Left lung (tissue), 10 donors: Measurements from ENCODE around the gene ASTL. TPM values are rescaled to one million over a fixed set of nuclear protein-coding genes. Genes with fewer than 3 reads are reported as not detected.
A peak's percentile ranks its signal among the peaks of the same experiment; 100 is the strongest.

ENCODE experiments used
- ATAC-seq: fragments of 200-7000 bp; cut with Tn5 transposase; one replicate; pipeline ENCODE4 v1.9.1; 2020; ENCODE audit warnings: moderate library complexity
- DNase-seq, 4 donors: peaks; one replicate each; pipeline ENCODE4 v3.0.0-alpha.2; 2013 to 2020
- H3K27ac ChIP-seq, 2 donors: fragments of 200-600 bp; sonication (generic) in 1 of 2; one replicate each; pipeline versions ENCODE4 v1.5.0 to v1.8.0; 2020 to 2021
- H3K27me3 ChIP-seq, 2 donors: fragments of 200-600 bp; sonication (generic) in 1 of 2; one replicate each; pipeline versions ENCODE4 v1.5.0 to v1.8.0; 2020 to 2021
- H3K36me3 ChIP-seq, 2 donors: fragments of 200-600 bp; sonication (generic) in 1 of 2; one replicate each; pipeline versions ENCODE4 v1.5.0 to v1.8.0; 2020 to 2021
- H3K4me1 ChIP-seq, 2 donors: fragments of 200-600 bp; one replicate each; pipeline ENCODE4 v1.8.0; 2021
- H3K4me3 ChIP-seq, 2 donors: fragments of 200-600 bp; sonication (generic) in 1 of 2; one replicate each; pipeline versions ENCODE4 v1.5.0 to v1.8.0; 2020 to 2021; ENCODE audit warnings: mild to moderate bottlenecking in 1 of 2
- H3K9me3 ChIP-seq, 2 donors: fragments of 200-600 bp; sonication (generic) in 1 of 2; one replicate each; pipeline versions ENCODE4 v1.5.0 to v1.8.0; 2020 to 2021
- intact Hi-C, 2 donors: fragments of 100-400 bp; cut with DNase I; formaldehyde crosslinking; loops; one replicate each; pipeline versions ENCODE4 v1.11.2 to v1.14.2; 2022
- polyA plus RNA-seq, 6 donors: library from polyadenylated mRNA; unstranded; fragments of 120-200 nt; gene quantifications; one replicate each; pipeline ENCODE4 v1.2.1, GENCODE V29; 2013; ENCODE audit not compliant: insufficient read length in 6 of 6
- total RNA-seq, 2 donors: library from RNA; stranded (reverse); fragmentation: NEBNext Ultra II Directional; extraction: Animal tissue kit (Norgen Biotek cat#: 25700); gene quantifications; one replicate each; pipeline ENCODE4 v1.2.1, GENCODE V29; 2021
- TF ChIP-seq, protein P1 (sequence below), 2 donors: fragments of 200-600 bp; sonication (generic) in 1 of 2; IDR thresholded peaks; one replicate each; pipeline versions ENCODE4 v1.5.0 to v1.8.0; 2021; ENCODE audit warnings: antibody characterized with exemption in 2 of 2
- donor health status: DM: no; HTN: yes; CAD: no.
- donor health status: DM: no; HTN: no; CAD: no.

ASTL gene
- total and polyA plus RNA-seq, 8 donors = 0.11 to 0.30 (median 0.21) TPM; not detected in 3

DNA sequence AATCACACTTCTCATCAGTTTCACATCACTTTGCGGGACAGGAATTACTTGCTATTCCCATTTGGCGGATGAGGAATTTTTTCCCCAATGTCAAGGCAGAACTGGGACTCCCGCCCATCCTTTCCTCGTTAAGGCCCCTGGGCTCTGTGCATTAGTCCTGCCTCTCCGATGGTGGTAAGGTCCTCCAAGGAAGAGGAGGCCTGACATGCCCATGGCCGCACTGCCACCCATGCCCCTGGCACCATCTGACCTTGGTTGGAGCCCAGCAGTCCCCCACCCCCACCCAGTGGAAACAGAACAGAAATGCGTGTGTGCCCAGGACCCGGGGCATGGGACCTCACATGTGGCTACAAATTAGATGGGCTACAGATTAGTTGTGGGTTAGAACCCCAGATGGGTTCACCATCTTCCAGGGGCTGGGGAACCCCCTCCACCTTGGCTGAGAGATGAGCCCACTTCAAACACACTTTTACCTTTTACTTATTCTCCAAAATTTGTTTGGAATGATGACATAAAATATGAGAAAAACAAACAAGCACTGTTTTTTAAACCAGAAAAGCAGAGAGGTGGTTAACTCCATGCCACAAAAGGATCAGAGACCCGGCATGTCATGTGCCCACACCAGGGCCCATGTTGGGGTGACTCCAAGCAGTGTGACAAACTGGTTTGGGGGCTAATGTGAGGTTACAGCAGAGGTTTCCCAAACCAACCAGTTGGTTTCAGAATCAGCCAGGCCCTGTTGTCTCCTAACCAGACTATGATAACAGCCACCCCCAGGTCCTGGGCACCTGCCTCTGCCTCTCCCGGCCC, 17.9 kb upstream of the ASTL start:
- TF ChIP-seq, protein P1, sequence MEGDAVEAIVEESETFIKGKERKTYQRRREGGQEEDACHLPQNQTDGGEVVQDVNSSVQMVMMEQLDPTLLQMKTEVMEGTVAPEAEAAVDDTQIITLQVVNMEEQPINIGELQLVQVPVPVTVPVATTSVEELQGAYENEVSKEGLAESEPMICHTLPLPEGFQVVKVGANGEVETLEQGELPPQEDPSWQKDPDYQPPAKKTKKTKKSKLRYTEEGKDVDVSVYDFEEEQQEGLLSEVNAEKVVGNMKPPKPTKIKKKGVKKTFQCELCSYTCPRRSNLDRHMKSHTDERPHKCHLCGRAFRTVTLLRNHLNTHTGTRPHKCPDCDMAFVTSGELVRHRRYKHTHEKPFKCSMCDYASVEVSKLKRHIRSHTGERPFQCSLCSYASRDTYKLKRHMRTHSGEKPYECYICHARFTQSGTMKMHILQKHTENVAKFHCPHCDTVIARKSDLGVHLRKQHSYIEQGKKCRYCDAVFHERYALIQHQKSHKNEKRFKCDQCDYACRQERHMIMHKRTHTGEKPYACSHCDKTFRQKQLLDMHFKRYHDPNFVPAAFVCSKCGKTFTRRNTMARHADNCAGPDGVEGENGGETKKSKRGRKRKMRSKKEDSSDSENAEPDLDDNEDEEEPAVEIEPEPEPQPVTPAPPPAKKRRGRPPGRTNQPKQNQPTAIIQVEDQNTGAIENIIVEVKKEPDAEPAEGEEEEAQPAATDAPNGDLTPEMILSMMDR (IDR thresholded peaks at IDR 0.05) = no peak
- Histone ChIP-seq H3K4me3 (no peak overlapping the region), H3K4me1 (peaks cover 0 to 8% of the 10 kb centered on the region in 2 donors), H3K36me3 (no peaks in the 10 kb centered on the region), H3K9me3 (no peaks in the 10 kb centered on the region), H3K27me3 (peaks cover 0 to 13% of the 10 kb centered on the region in 2 donors), H3K27ac (no peak overlapping the region)
- no peak for ATAC-seq
- DNase-seq = no peak
- intact Hi-C loops = no loop called here

DNA sequence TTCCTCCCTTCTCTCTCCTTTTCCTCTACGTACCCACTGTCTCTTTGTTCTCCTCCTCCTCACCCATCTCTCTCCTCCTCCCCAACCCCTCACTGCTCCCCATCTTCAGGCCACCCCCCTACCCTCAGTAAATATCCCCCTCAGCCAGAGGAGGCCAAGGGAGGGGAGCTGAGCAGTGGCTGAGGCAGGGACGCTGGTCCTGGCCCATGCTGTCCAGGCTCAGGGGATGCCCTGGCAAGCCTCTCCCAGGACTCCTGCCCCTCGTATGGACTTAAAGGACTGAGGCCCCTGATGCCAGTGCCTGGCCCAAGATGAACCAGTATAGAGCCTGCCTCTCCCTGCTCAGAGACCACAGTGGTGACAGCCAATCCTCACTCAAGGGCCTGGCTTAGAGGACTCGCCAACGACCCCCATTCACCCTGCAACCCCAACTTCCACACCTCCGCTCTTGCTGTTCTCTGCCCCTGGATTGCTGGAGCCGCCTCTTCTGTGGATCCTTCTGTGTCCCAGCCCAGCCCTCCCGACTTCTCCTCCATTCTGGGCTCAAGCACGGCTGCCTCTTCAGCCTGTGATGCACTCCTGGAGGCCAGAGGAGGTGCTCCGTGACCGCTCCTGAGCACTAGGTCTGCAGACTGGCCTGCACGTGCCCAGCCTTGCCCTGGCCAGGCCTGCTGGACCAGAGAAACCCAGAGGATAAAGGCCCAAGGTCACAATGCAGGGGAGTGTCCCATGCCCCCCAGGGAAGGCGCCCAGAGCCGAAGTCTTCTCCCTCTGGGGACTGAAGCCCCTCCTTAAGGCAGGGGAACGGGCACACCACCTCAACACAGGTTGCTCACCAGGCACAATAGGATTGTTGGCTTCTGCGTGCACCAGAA, 16.4 kb upstream of the ASTL start:
- DNase-seq = peak in 1 of 4 donors; percentile 13
- no peaks in the 10 kb centered on the region for H3K9me3 ChIP-seq
- H3K27me3 ChIP-seq = peaks cover 0 to 13% of the 10 kb centered on the region in 2 donors
- intact Hi-C loops = no loop called here
- ATAC-seq = no peak
- no peak overlapping the region for H3K27ac ChIP-seq
- no peaks in the 10 kb centered on the region for H3K36me3 ChIP-seq
- TF ChIP-seq, protein P1 (IDR thresholded peaks at IDR 0.05) = no peak
- peaks cover 0 to 8% of the 10 kb centered on the region in 2 donors for H3K4me1 ChIP-seq
- H3K4me3 ChIP-seq = no peak overlapping the region

- H3K4me3 ChIP-seq = no peak overlapping the region
- no peaks in the 10 kb centered on the region for H3K36me3 ChIP-seq
- peak in 1 of 4 donors; percentile 25 for DNase-seq
- intact Hi-C loops = no loop called here
- H3K9me3 ChIP-seq = no peaks in the 10 kb centered on the region
- no peak overlapping the region for H3K27ac ChIP-seq
- peaks cover 0 to 11% of the 10 kb centered on the region in 2 donors for H3K4me1 ChIP-seq
- TF ChIP-seq, protein P1 (IDR thresholded peaks at IDR 0.05) = no peak
- peaks cover 0 to 13% of the 10 kb centered on the region in 2 donors for H3K27me3 ChIP-seq
- no peak for ATAC-seq
These were observed 15.7 kb upstream of the ASTL start for GRCh38 chr2:96153991-96154431.

- no peak for ATAC-seq
- Histone ChIP-seq H3K4me1 (peaks cover 0 to 18% of the 10 kb centered on the region in 2 donors), H3K27me3 (peaks cover 0 to 9% of the 10 kb centered on the region in 2 donors), H3K9me3 (no peaks in the 10 kb centered on the region), H3K36me3 (no peaks in the 10 kb centered on the region), H3K27ac (no peak overlapping the region), H3K4me3 (no peak overlapping the region)
- intact Hi-C loops = no loop called here
- TF ChIP-seq, protein P1 (IDR thresholded peaks at IDR 0.05) = no peak
- peak in 1 of 4 donors; percentile 18 for DNase-seq
These were observed 15.0 kb upstream of the ASTL start for GRCh38 chr2:96153291-96153713.
